NB4 (cell line): ENCODE measurements around the gene CISD2.
A peak's percentile ranks its signal among the peaks of the same experiment; 100 is the strongest.
"Not testable (repeated sequence)": the region's sequence is repeated elsewhere in the genome, so short reads cannot be mapped to it uniquely, and the experiment has no call there.

ENCODE experiments used
- DNase-seq: peaks from one replicate; pipeline ENCODE4 v3.0.0; 2010; ENCODE audit warnings: low read depth
- H3K4me3 ChIP-seq: one replicate; pipeline ENCODE4 v1.5.1; 2011; ENCODE audit warnings: mild to moderate bottlenecking, low read depth, low read length, moderate library complexity
- CTCF ChIP-seq: IDR thresholded peaks from one replicate; pipeline ENCODE4 v1.5.1; 2012; ENCODE audit warnings: low read depth, low read length
- MAX ChIP-seq: IDR thresholded peaks from 2 replicates; pipeline ENCODE4 v1.6.1; 2011; ENCODE audit warnings: low read depth, low read length
- MYC ChIP-seq: IDR thresholded peaks from 2 replicates; pipeline ENCODE4 v1.6.1; 2011; ENCODE audit warnings: low read depth, low read length
- POLR2A ChIP-seq: IDR thresholded peaks from 2 replicates; pipeline ENCODE4 v1.6.1; 2011; ENCODE audit warnings: mild to moderate bottlenecking; ENCODE audit not compliant: insufficient read length; ENCODE audit errors: extremely low read depth

CISD2 gene

GRCh38 chr4:102868153-102868780 lies 525 bp upstream of the CISD2 start:
- no peak for DNase-seq
- peak overlapping the region; percentile 70 for H3K4me3 ChIP-seq
- no peak for TF ChIP-seq MAX
- no peak for TF ChIP-seq CTCF
- no peak for TF ChIP-seq POLR2A
- TF ChIP-seq MYC, result no peak

GRCh38 chr4:102869569-102870197 lies 891 bp downstream of the CISD2 start:
- peak overlapping the region; percentile 92 for H3K4me3 ChIP-seq
- TF ChIP-seq POLR2A (no peak), CTCF (no peak), MYC (no peak), MAX (no peak)
- DNase-seq, result peak; percentile 30

GRCh38 chr4:102871772-102872171 lies 3.0 kb downstream of the CISD2 start:
- peak; percentile 25 for DNase-seq
- no peak for TF ChIP-seq MAX
- TF ChIP-seq POLR2A, result no peak
- no peak for TF ChIP-seq MYC
- no peak for TF ChIP-seq CTCF
- peak overlapping the region; percentile 92 for H3K4me3 ChIP-seq

- H3K4me3 ChIP-seq, DNase-seq: not testable (repeated sequence)
These were observed 8.8 kb downstream of the CISD2 start for GRCh38 chr4:102877477-102878106.

- not testable (repeated sequence) for H3K4me3 ChIP-seq, DNase-seq
These were observed 9.6 kb downstream of the CISD2 start for GRCh38 chr4:102878349-102878748.

- TF ChIP-seq MYC, result no peak
- TF ChIP-seq CTCF, result no peak
- H3K4me3 ChIP-seq, result no peak overlapping the region
- no peak for DNase-seq
These were observed 10.1 kb downstream of the CISD2 start for GRCh38 chr4:102878901-102879300.

GRCh38 chr4:102881343-102881742 lies 12.6 kb downstream of the CISD2 start:
- H3K4me3 ChIP-seq, result no peak overlapping the region
- no peak for DNase-seq
- TF ChIP-seq CTCF, result no peak
- TF ChIP-seq MYC, result no peak
- TF ChIP-seq MAX, result no peak
- TF ChIP-seq POLR2A, result no peak
